Lung (tissue), 12 donors: ENCODE results near the gene TP53I11. TPM values are rescaled to one million over a fixed set of nuclear protein-coding genes. Genes with fewer than 3 reads are reported as not detected.

Experiments
- ATAC-seq: fragments of 200-7000 bp; cut with Tn5 transposase; one replicate; pipeline ENCODE4 v1.9.1; 2020; ENCODE audit warnings: moderate number of reproducible peaks; ENCODE audit not compliant: insufficient read depth, low FRiP score
- DNase-seq, 3 donors: peaks; one replicate each; pipeline ENCODE4 v3.0.0-alpha.2; 2013 to 2017
- H3K27ac ChIP-seq, 2 donors: one replicate each; pipeline ENCODE4 v1.5.1; 2013; ENCODE audit warnings: mild to moderate bottlenecking in 2 of 2, moderate library complexity in 2 of 2, control low read depth in 1 of 2, inconsistent platforms in 1 of 2, low read depth in 1 of 2, low read length in 1 of 2
- H3K27me3 ChIP-seq, 3 donors: one replicate each; pipeline ENCODE4 v1.5.1; 2013; ENCODE audit warnings: low read length in 2 of 3; ENCODE audit not compliant: control insufficient read depth in 3 of 3, insufficient read depth in 3 of 3
- H3K36me3 ChIP-seq, 4 donors: one replicate each; pipeline ENCODE4 v1.5.1; 2013; ENCODE audit warnings: low read length in 4 of 4, mild to moderate bottlenecking in 1 of 4, moderate library complexity in 1 of 4; ENCODE audit not compliant: control insufficient read depth in 4 of 4, insufficient read depth in 4 of 4
- H3K4me1 ChIP-seq, 5 donors: one replicate each; pipeline ENCODE4 v1.5.1; 2013; ENCODE audit warnings: low read length in 5 of 5, mild to moderate bottlenecking in 2 of 5, moderate library complexity in 1 of 5; ENCODE audit not compliant: control insufficient read depth in 5 of 5, insufficient read depth in 5 of 5
- H3K4me3 ChIP-seq: one replicate; pipeline ENCODE4 v1.5.1; 2013; ENCODE audit warnings: mild to moderate bottlenecking, control low read depth, moderate library complexity
- H3K9ac ChIP-seq, 2 donors: one replicate each; pipeline ENCODE4 v1.5.1; 2013; ENCODE audit warnings: low read length in 2 of 2, control low read depth in 1 of 2; ENCODE audit not compliant: insufficient read depth in 1 of 2
- H3K9me3 ChIP-seq, 4 donors: one replicate each; pipeline ENCODE4 v1.5.1; 2013; ENCODE audit warnings: low read length in 3 of 4, mild to moderate bottlenecking in 1 of 4, moderate library complexity in 1 of 4; ENCODE audit not compliant: control insufficient read depth in 4 of 4, insufficient read depth in 3 of 4
- WGBS, 2 donors: extraction: QIAGEN DNeasy Blood & Tissue Kit; methylation state at CpG; one replicate each; pipeline ENCODE4 v1.1.7; 2013; 5-methylcytosine and 5-hydroxymethylcytosine counted together
- polyA plus RNA-seq, 2 donors: library from polyadenylated mRNA; stranded (reverse); fragments of 200-250 nt; gene quantifications; one replicate each; pipeline ENCODE4 v1.2.1, GENCODE V29; 2013
- total RNA-seq, 2 donors: library from RNA; depleted of rRNA in 1 of 2; stranded (reverse); fragments of >200 nt in 1 of 2; gene quantifications; one replicate each; pipeline ENCODE4 v1.2.1, GENCODE V29; 2014 to 2021
- TF ChIP-seq, protein P1 (sequence below): IDR thresholded peaks from 2 replicates; pipeline ENCODE4 v1.5.1; 2012; ENCODE audit warnings: mild to moderate bottlenecking; ENCODE audit errors: control extremely low read depth, extremely low read depth
- donor health status: control.
- donor health status: control.
- donor health status: Bipolar disorder and iron deficiency.
- donor health status: healthy.
- donor health status: DM: yes; HTN: yes; CAD: no.

Gene TP53I11
- total and polyA plus RNA-seq, 4 donors: 51.2 to 134 (median 71.9) TPM

DNA sequence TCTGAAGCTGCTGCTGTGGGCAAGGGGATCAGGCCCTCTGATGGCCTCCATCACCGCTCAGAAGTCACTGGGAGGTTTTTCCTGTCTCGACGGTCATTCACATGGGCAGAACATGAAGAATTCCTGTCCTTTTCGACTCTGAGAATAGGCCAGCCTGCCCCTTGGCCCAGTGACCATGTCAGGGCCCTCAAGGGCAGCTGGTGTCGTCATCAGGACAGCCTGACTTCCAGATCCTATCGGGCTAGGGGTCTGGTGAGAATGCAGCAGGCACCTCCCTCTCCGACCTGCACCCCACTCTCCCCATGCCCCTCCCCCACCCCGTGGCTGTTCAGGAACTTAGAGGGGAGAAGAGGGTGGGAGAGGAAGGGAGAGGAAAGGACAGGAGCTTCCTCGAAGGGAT, 3.6 kb downstream of the TP53I11 start:
- no peak overlapping the region for H3K9ac ChIP-seq
- no peaks in the 10 kb centered on the region for H3K9me3 ChIP-seq
- 49 to 77% methylated on average over 9 of the region's 9 CpGs for WGBS, 2 donors
- no peak for DNase-seq
- peaks cover 0 to 10% (median 0%) of the 10 kb centered on the region in 4 donors for H3K36me3 ChIP-seq
- ATAC-seq: no peak
- H3K4me1 ChIP-seq: peaks cover 0 to 35% (median 2%) of the 10 kb centered on the region in 5 donors
- no peak overlapping the region for H3K27ac ChIP-seq
- no peak overlapping the region for H3K4me3 ChIP-seq
- TF ChIP-seq, protein P1, sequence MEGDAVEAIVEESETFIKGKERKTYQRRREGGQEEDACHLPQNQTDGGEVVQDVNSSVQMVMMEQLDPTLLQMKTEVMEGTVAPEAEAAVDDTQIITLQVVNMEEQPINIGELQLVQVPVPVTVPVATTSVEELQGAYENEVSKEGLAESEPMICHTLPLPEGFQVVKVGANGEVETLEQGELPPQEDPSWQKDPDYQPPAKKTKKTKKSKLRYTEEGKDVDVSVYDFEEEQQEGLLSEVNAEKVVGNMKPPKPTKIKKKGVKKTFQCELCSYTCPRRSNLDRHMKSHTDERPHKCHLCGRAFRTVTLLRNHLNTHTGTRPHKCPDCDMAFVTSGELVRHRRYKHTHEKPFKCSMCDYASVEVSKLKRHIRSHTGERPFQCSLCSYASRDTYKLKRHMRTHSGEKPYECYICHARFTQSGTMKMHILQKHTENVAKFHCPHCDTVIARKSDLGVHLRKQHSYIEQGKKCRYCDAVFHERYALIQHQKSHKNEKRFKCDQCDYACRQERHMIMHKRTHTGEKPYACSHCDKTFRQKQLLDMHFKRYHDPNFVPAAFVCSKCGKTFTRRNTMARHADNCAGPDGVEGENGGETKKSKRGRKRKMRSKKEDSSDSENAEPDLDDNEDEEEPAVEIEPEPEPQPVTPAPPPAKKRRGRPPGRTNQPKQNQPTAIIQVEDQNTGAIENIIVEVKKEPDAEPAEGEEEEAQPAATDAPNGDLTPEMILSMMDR: no peak
- H3K27me3 ChIP-seq: no peaks in the 10 kb centered on the region

DNA sequence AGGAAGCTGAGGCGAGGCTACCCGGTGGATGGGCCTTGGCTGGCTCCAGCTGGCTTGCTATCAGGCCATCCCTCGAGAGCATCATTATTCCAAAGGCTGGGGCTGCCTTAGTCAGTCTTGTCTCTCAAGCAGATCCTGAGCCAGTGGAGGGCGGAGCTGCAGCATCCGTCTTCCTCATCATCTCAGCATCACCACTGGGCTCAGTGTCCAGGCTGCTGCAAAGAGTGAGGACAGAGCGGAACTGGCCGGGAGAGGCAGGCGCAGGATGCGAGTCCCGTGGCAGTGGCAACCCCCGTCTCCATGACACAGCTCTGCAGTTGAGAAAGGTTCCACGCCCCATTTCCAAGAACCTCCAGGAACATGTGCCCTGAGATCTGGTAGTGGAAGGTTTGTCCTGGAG, 4.4 kb downstream of the TP53I11 start:
- Histone ChIP-seq H3K27ac (no peak overlapping the region), H3K36me3 (peaks cover 0 to 10% (median 0%) of the 10 kb centered on the region in 4 donors), H3K27me3 (no peaks in the 10 kb centered on the region), H3K9me3 (no peaks in the 10 kb centered on the region), H3K4me1 (peaks cover 0 to 37% (median 2%) of the 10 kb centered on the region in 5 donors), H3K9ac (no peak overlapping the region), H3K4me3 (no peak overlapping the region)
- 79 to 86% methylated on average over 12 of the region's 12 CpGs for WGBS, 2 donors
- TF ChIP-seq, protein P1: no peak
- ATAC-seq (no peak), DNase-seq (no peak)

DNA sequence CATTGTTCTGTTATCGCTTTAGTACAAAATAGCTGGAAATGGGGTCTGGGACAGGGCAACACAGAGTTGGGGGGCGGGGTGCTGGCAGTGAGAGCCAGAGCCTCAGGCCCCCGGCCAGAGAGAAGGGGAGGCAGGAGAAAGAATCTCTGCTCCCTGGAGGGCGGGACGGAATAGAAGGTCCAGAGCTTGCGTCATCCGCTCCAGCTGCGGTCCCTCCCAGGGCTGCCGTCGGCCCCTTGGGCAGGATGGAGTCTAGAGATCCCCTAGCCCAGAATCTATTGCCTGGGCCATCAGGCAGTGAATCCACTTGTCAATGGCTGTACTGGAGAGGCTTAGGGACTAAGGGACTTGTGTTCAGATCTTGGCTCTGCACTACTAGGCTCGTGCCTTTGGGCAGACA, 5.0 kb downstream of the TP53I11 start:
- H3K36me3 ChIP-seq: peaks cover 0 to 12% (median 0%) of the 10 kb centered on the region in 4 donors
- TF ChIP-seq, protein P1: no peak
- ATAC-seq (no peak), DNase-seq (no peak)
- H3K9me3 ChIP-seq: no peaks in the 10 kb centered on the region
- H3K27ac ChIP-seq: no peak overlapping the region
- peaks cover 0 to 34% (median 2%) of the 10 kb centered on the region in 5 donors for H3K4me1 ChIP-seq
- no peak overlapping the region for H3K4me3 ChIP-seq
- H3K27me3 ChIP-seq: no peaks in the 10 kb centered on the region
- 80 to 87% methylated on average over 11 of the region's 11 CpGs for WGBS, 2 donors
- no peak overlapping the region for H3K9ac ChIP-seq

DNA sequence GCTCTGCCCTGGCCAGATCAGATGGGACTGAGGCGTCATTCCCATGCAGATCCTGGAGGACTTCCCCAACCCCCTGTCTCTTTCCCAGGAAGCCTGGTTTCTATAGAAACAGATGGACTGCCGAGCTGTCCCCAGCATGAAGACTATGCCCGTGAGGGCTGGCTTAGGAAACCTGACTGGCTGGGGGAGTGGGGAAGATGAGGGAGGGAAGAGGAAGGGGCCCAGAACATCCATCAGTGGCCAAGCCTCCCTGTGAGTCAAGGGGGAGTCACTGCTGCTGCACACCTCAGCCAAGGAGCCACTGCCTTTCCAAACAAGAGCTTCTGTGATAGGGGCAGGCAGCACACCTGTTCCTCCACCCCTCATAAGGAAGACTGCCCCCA, 5.8 kb downstream of the TP53I11 start:
- H3K9ac ChIP-seq: no peak overlapping the region
- no peaks in the 10 kb centered on the region for H3K27me3 ChIP-seq
- no peaks in the 10 kb centered on the region for H3K9me3 ChIP-seq
- no peak overlapping the region for H3K27ac ChIP-seq
- TF ChIP-seq, protein P1: no peak
- ATAC-seq: no peak
- H3K4me3 ChIP-seq: no peak overlapping the region
- H3K36me3 ChIP-seq: peaks cover 0 to 14% (median 0%) of the 10 kb centered on the region in 4 donors
- peaks cover 0 to 33% (median 2%) of the 10 kb centered on the region in 5 donors for H3K4me1 ChIP-seq
- no peak for DNase-seq
- 56 to 61% methylated on average over 3 of the region's 3 CpGs for WGBS, 2 donors
